Putamen (tissue), 1 donor: ENCODE results near the gene SEC14L3.
"Not testable (repeated sequence)": the region's sequence is repeated elsewhere in the genome, so short reads cannot be mapped to it uniquely, and the experiment has no call there.

Experiments used
- DNase-seq: peaks from one replicate; pipeline ENCODE4 v3.0.0-alpha.2; 2016; ENCODE audit warnings: low spot score

Gene SEC14L3

GRCh38 chr22:30485362-30485988 is 13.7 kb upstream of the SEC14L3 start:
- DNase-seq: peak; percentile 20

- peak; percentile 61 for DNase-seq
Observed at GRCh38 chr22:30483169-30483568, 11.4 kb upstream of the SEC14L3 start.

- peak; percentile 52 for DNase-seq
Observed at GRCh38 chr22:30481711-30482110, 9.9 kb upstream of the SEC14L3 start.

- DNase-seq: no peak
Observed at GRCh38 chr22:30479981-30480380, 8.2 kb upstream of the SEC14L3 start.

- DNase-seq: no peak
Observed at GRCh38 chr22:30474683-30475424, 3.0 kb upstream of the SEC14L3 start.

GRCh38 chr22:30474121-30474520 is 2.3 kb upstream of the SEC14L3 start:
- DNase-seq: no peak

GRCh38 chr22:30472994-30473720 is 1.3 kb upstream of the SEC14L3 start:
- DNase-seq: no peak

GRCh38 chr22:30470655-30471054 is 1.2 kb downstream of the SEC14L3 start:
- DNase-seq: no peak

GRCh38 chr22:30469165-30469564 is 2.7 kb downstream of the SEC14L3 start:
- DNase-seq: no peak

GRCh38 chr22:30460555-30460954 is 11.3 kb downstream of the SEC14L3 start:
- not testable (repeated sequence) for DNase-seq

GRCh38 chr22:30460147-30460546 is 11.7 kb downstream of the SEC14L3 start:
- no peak for DNase-seq

- no peak for DNase-seq
Observed at GRCh38 chr22:30459181-30460052, 12.4 kb downstream of the SEC14L3 start.

- no peak for DNase-seq
Observed at GRCh38 chr22:30457981-30458380, 13.8 kb downstream of the SEC14L3 start.

GRCh38 chr22:30455075-30455840 is 16.6 kb downstream of the SEC14L3 start:
- DNase-seq: no peak

GRCh38 chr22:30453731-30454510 is 17.9 kb downstream of the SEC14L3 start:
- no peak for DNase-seq

GRCh38 chr22:30452861-30453260 is 19.0 kb downstream of the SEC14L3 start:
- DNase-seq: no peak

GRCh38 chr22:30451488-30451887 is 20.3 kb downstream of the SEC14L3 start:
- DNase-seq: not testable (repeated sequence)

- DNase-seq: no peak
Observed at GRCh38 chr22:30447656-30448055, 24.2 kb downstream of the SEC14L3 start.

GRCh38 chr22:30445438-30446145 is 26.2 kb downstream of the SEC14L3 start:
- DNase-seq: no peak
